ENCODE data around the gene TRIM31.
"Not testable (repeated sequence)": the region's sequence is repeated elsewhere in the genome, so short reads cannot be mapped to it uniquely, and the experiment has no call there.

The TRIM31 gene

DNA sequence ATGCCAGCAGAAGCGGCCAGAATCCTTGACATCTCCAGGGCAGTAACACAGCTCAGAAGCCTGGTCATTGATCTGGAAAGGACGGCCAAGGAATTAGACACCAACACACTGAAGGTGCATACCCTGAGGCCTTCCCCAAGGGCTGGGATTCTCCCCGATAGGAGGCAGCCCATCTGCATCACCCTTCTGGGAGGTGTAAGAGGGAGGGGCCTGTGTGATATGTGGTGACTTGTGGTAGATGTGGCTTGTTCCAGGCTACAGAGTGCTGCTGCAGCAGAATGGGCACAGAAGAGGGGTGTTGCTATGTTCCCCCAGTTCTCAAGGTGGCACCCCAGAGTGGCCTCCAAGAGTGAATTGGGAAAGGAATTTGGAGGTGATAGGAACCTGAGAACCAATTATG, 34.2 kb upstream of the TRIM31 start:
- DNase-seq, result no peak

DNA sequence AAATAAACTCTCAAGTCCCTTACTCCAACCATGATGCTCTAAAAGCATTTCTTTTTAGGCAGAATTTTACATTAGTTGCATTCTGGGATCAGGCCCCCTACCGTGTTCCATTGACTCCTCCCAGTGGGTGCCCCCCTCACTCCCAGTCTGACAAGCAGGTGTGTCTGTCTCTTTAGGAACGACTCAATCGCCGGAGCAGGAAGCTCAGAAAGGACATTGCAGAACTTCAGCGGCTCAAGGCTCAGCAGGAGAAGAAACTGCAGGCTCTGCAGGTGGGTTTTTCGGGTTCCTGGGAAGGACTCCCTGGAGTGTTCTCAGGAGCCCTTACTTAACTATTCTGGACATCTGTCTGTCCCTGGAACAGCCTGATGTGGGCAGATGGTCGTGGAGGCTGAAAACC, 32.9 kb upstream of the TRIM31 start:
- no peak for DNase-seq

DNA sequence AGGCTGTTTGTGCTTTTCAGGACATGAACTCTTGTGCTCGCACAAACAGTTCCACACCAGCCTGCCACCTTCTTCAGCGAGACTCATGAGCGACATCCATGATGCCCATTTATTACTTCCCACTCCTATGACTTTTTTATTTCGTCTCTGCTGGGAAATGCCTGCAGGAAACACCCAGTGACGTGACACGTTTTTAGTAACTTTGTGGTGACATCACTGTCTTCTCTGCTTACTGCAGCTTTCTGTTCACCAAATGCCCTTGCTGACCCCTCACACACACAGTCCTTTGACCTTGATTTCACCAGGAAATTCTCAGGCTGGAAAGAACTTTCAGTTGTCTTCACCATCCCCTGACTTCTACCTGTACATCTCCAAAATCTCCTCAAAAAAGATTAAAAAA, 31.9 kb upstream of the TRIM31 start:
- no peak for DNase-seq

DNA sequence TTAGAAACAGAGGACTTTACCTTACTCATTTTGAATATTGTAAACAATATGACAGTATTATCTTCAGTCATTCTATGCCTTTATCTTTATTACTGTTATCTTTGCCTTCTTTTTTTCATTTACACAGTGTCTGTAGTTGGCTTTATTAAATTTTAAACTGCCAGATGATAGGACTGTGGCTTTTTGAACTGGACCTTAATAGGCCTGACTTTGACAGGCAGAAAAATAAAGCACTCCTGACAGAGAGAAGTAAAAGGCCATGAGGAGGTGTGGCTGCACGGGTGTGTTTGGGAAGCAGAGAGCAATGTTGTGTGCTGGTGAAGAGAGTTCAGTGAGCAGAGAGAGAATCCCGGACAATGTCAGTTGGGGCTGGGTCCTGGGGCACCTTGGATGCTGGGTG, 30.9 kb upstream of the TRIM31 start:
- no peak for DNase-seq

DNA sequence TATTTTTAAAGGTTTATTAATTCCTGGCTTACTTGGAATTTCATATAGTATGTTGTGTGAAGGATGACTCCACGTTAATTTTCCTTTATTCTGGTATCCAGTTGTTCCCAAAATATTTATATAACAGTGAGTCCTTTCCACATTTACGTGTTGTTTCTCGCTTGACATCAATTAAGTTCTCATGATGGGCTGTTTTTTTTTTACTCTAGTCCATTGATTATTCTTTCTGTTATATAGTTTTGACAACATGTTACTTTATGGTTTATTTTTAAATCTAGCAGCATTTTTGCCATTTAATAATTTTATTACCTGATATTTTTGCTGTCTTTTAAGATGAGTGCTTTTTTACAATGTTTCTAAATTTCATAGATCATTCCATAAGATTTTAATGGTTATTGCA, 29.8 kb upstream of the TRIM31 start:
- no peak for DNase-seq

DNA sequence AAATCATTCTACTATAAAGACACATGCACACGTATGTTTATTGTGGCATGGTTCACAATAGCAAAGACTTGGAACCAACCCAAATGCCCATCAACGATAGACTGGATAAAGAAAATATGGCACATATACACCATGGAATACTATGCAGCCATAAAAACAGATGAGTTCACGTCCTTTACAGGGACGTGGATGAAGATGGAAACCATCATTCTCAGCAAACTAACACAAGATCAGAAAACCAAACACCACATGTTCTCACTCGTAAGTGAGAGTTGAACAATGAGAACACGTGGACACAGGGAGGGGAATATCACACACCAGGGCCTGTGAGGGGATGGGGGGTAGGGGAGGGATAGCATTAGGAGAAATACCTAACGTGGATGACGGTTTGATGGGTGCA, 27.4 kb upstream of the TRIM31 start:
- DNase-seq, result not testable (repeated sequence)

DNA sequence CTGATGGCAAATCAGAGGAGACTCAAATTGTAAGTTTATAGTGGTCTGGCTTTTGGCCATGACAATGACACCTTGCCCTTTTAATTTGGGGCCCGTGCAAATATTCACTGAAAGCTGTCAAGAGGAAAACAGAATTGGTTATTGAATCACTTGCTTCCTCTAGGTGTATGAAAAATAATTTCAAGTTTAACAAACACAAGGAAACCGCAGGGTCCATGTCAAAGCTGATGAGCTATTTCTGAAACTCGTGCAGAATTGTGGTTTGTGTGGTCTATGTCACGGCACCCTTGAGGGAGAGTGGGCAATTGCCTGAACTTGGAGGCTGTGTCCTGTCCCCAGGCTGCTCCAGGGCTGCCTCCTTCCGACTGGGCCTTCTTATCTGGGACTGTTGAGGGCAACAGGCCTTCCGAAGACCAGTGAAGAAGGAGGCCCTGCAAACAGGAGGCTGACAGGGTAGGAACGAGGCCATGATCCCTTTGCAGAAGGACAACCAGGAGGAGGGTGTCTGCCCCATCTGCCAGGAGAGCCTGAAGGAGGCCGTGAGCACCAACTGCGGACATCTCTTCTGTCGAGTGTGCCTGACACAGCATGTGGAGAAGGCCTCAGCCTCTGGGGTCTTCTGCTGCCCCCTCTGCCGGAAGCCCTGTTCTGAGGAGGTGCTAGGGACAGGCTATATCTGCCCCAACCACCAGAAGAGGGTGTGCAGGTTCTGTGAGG, 23.8 kb upstream of the TRIM31 start:
- DNase-seq, result no peak

DNA sequence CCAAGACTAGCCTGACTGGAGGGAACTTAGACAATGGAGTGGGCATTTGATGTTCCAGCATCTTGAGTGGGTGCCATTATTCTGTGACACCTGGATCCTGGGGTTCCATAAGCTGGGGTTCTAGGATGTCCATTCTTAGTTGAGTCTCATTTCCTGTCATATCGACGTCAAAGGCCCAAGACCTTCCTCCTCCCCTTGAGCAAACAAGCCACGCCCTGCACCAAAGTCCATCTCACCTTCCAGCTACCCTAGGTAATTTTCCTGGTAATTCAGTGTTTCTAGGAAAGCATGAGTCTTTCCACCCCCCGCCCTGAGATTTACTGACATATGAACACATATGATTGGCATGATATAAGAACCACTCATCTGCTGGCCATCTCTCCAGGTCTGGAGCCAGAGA, 22.9 kb upstream of the TRIM31 start, which contains the start of gene TRIM40:
TSS of gene TRIM40 (plus strand) at position 384 of the 400 bp plus-strand sequence. CDS start 897 bp downstream, outside the sequence.
- no peak for DNase-seq

DNA sequence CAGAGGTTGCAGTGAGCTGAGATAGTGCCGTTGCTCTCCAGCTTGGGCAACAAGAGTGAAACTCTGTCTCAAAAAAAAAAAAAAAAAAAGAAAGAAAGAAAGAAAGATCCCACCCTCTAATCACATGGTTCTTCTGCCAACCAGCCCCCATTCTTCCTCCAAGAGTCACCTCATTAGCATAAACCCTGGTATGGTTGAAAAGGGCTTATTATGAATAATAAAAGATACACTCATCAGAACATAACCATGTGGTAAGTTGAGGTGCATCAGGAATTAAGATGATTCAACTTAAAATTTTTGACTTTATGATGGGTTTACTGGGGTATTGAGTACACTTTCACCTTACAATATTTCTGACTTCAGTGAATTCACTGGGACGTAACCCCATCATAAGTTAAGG, 22.3 kb upstream of the TRIM31 start:
- DNase-seq, result no peak

DNA sequence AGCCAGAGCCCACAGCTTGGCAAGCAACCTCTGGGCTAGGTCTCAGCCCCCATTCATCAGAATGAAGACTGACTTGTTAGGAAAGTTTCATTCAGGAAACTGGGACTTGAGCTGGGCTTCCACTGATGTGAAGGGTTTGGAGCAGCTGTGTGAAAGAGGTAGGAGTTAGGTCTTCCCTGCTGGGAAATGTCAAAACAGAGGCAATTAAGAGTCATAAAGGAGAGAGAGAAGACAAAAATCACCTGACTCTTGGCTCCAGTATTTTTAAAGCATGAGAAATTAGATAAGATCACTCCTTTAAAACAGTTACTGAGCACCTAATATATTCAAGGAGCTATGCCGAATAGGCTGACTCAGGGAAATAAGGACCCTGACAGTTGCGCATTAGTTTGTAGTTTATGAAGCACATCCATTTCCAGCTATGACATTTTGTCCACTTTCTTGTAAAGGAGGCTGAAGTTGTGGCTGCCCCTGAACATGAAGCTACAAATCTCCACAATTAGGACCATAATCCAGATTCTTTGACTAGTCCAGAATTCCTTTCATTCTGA, 19.1 kb upstream of the TRIM31 start:
- DNase-seq, result no peak

DNA sequence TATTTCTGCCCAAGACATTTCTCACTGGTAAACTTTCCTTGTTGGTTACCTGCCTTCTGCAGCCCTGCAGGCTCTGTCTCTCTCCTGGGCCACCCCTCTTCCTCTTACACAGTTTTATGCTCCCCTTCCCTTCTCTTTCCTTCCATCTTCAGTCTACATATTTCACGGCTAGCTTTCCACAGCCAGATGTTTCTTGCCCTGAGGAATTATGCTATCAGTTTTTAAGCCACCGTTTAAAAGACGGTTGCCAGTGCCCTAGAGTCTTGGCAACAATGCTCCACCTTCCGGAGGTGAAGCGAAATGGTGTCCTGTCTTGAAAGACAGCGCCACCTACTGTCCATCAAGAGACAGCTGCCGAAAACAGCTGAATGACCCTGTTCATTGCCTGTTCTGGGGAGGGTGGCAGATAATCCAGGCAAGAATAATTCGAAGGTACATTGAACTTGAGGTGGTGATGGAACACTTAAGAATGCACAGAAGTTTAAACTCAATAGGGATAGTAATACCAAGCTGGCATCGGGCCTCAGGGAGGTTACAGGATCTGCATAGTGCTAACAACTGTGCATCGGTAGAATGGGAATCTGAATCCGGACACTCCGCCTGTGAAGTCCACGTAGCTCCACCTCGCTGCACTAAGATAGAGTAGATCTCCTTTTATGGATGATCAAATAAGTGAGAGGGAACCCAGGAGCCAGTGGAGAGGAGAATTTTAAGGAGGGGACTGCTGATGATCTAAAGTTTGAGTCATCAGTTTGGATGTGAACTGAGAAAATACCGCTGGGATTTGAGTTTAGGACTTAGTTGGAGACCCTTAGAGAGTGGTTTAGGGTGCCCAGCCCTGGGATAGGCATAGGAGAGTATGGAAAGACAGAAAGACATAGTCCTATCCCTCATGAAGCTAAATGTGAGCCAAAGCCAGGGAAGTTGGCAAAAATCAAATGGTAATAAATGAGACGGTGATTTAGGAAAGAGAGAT, 18.3 kb upstream of the TRIM31 start:
- peak; percentile 60 for DNase-seq

DNA sequence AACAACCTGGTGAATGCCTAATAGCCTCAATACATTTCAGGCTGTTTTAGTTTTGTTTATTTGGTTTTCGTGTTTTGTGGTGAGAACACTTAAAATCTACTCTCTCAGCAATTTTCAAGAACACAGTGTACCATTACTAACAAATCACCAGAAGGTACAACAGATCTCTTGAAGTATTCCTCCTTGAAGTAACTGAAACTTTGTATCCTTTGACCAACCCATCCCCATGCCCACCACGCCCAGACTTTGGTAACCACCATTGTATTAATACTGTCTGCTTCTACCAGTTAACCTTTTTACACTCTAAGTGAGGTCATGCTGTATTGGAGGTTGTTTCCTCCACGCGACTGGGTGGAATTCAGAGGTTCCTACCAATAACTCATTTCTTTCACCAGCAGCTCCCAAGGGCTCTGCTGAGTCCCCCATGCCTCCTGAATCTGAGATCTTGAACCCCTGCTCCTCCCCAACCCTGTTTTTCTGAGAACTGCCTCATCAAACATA, 17.3 kb upstream of the TRIM31 start:
- no peak for DNase-seq

DNA sequence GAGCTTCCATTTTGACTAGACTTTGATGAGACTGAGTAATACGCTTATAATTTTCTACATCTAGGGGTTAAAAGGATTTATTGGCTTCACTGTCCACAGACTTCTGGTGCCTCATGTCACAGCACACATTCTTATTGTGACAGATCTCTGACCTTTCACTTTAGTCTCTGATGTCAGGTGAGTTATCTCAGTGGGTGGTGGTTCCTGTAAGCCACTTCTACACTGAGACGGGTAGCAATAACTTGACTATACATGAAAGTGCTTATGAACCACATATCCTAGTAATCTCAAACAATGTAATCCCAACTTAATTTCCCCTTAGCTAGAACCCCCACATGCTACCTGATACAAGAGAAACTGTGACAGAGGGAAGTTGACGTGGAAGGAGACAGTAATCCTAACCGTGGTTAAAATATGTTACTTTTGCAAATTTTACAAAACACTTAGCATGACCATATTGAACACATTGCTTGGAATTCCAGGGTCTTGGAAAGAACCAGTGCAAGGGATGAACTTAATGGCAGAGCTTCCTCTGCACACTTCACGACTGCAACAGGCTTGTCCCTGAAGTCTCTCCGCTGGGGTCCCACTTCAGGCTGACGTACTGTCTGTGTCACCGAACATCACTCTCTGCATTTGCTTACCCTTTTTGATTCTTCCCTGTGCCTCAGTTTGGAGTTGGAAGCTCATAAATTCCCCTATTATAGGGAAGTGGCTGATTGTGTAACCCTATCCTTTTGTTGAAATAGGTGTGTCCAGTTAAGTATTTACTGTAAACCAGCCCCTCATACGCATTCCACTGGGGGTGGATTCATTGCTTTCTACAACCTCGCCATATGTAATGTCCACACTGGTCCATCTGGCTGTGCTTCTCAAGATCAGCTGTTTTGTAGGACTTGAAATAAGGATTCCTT, 16.6 kb upstream of the TRIM31 start:
- DNase-seq, result no peak

DNA sequence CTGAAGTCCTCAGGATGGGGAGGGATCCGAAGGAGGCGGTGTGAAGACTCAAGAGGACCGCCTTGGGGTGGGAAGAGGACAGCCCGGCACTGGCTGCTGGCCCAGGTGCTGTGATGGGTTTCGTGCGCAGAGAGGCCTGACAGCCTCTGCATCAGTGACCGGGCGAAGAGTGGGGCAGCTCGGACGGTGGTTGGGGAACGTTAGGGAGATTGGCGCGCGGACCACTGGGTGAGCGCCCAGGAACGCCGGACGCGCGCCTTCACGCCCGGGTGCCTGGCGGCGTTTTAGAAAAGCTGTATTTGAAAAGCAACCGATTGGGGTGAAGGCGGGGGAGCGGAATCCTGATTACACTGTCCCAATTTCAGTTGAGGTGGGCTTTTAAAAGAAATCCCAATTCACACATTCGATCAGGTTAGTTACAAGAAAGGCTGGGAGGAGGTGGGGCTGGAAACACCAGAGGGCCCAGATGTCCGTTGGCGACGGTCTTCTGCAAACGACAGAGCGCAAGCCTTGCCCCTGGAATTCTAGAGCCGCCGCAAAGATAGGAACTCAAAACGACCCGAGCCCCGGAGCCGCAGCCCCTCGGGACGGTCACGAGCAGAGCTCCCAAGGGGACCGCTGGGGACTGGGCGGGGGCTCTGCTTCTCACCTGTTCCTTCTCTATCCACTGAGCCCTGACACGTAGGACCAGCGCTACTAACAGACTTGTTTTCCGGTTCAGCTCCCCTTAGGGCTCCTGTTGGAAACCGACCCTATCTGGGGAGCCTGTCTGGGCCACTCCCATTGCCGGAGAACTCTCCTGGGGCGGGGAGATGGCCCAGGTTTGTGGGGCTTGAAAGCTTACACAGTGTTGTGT, 14.6 kb upstream of the TRIM31 start:
- no peak for DNase-seq

DNA sequence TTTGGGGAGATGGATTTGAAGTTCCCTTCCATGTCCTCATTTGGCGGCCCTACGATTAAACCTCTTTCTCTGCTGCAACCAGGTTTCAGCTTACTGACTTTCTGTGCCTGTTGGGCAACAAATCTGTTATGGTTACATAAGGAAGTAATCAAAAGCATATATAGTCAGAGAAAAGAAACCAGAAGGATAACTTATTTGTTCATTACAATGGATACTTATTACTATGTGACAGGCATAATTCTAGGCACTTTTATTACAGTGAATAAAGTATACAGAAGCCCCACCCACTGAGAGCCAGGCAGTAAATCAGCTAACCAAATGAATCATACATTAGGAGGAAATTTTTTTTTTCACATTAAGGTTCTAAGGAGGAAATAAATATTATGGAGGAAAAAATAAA, 9.6 kb upstream of the TRIM31 start:
- no peak for DNase-seq

DNA sequence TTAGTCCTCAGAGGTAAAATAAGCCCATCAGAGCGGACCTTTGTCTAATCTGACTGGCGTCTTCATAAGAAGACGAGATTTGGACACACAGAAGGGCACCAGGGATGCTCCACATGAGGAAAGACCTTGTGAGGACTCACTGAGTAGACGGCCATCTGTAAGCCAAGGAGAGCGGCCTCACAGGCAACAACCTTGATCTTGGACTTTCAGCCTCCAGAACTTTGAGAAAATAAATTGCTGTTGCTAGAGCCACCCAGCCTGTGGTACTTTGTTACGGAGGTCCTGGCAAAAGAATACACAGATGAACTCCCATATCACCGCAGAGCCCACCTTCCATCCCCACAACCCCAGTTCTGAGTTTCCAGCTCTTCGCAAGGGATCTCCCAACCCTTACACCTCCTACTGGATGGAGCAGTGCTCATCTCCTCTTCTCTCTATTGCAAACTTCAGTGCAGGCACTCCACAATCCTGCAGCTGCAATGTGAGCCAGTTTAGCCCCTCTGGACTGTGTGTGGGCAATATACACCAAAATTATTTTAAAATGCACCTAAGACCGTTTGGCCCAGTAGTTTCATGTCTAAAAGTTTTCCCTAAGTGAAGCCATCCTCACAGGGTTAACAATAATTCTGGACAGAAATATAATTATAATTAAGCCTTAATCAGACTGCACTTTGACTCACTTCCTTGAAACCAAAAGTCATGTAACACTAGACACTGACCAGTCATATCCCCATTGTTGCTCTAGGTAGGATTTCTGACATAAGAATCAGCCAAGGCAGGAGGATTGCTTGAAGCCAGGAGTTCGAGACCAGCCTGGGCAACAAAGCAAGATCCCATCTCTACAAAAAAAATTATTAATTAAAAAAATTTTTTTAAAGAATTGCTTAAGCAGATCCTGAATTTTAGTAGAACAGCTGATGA, 8.8 kb upstream of the TRIM31 start:
- no peak for DNase-seq

DNA sequence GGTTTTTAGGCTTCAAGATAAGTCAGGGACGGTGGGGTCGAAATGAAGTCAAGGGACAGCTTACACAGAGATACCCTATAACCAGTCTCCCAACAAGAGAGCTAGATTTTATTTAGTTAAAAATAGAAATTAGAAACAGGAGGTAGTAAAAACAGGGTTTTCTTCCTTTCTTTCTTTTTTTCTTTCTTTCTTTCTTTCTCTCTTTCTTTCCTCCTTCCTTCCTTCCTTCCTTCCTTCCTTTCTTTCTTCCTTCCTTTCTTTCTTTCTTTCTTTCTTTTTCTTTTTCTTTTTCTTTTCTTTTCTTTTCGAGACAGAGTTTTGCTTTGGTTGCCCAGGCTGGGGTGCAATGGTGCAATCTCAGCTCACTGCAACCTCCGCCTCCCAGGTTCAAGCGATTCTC, 5.8 kb upstream of the TRIM31 start:
- not testable (repeated sequence) for DNase-seq

DNA sequence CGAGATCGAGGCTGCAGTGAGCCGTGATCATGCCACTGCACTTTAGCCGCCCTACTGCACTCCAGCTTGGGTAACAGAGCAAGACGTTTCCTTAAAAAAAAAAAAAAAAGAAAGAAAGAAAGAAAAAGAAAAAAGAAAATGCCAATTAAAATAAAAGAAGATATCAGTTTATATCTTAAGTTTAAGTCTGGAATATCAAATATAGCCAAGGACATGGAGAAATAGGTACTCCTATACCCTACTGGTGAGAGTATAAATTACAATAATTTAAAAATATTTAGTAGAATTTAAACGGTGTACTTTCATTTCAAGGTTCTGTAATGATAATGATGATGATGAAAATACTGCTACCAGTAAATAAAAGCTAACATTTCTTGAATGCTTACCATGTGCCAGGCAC, 3.8 kb upstream of the TRIM31 start:
- no peak for DNase-seq

DNA sequence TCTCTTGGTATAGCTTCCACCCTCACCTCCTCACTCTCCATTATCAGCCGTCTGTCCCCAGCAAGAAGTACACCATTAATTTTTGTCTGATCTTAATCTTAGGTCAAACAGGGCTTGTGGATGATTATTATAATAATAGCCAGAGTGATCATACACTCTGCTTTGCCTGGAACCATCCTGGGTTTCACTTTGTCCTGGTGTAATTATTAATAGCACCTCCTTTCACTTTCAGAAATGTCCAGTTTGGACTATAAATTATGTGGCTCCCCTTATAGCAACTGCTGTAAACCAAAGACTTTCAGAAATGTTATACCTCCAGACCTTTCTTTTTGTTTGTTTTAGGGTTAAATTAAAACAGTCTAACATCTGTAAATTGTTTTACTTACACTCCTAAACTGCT, 951 bp upstream of the TRIM31 start:
- DNase-seq, result no peak

DNA sequence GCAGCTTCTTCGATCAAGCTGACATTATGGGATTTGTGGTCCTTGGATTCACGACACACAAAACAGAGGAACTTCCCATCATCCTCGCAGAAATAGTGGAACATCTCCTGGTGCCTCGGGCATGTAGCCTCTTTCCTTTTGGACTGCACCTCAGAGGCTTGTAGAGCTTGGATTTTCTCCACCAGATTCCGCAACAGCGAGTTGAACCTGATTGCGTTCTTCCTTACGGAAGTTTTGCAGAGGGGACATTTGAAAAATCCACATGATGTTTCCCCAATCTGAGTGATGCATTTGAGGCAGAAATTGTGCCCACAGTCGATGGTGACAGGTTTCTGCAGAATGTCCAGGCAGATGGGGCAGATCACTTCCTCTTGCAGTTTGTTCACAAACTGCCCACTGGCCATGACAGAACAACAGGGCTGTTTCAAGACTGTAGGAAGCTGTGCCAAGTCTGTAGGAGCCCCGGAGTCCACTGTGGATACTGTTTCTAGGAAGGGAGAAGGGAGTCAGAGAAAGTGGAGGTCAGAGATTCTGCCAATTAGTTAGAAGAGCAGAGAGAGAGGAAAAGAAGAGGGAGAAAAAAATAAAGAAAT, 392 bp downstream of the TRIM31 start:
- no peak for DNase-seq

All from activated naive CD4-positive, alpha-beta T cell treated with anti-CD3 and anti-CD28 coated beads, Interleukin-2, amount 50 U/mL, for 16 hours (primary cell).